HG02973 (cell line): ENCODE measurements around the gene SORD.
"Not testable (repeated sequence)": the region's sequence is repeated elsewhere in the genome, so short reads cannot be mapped to it uniquely, and the experiment has no call there.

Experiments used
- ATAC-seq: cut with Tn5 transposase; IDR thresholded peaks from one replicate; pipeline ENCODE4 v1.9.1; 2021; ENCODE audit warnings: moderate library complexity; ENCODE audit not compliant: unreplicated experiment

SORD gene

DNA sequence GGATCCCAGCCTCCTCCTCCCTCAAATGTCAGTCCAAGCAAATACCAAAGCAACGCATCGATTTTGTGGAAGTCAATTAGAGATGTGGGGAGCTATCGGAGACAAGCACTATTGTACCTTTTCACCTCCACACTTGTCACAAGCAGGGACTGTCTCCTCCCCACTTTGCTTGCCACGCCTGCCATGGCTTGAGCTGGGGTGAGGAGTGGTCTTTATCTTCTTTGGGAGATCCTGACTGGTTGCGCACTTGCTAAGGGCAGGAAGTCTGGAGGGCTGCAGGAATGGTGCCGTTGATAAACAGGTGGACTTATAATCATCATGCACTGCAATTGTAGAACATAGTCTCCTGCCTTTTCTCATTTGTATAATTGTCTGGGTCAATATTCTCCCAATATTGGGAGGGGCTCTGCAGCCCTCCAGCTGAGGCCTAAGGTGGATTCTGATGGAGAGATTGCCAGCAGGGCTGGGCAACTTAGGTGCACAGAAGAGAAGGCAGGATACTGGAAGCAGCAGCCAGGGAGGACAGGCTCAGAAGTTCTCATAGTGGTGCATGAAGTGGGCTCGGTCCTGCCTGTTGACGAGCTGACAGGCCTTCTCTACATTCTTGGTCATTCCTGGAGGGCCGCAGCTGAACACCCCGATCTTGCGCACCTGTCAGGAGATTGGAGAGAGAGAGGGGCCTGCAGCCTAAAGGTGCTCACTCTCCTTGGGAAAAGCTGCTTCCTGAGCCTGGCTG, 70.8 kb downstream of the SORD start:
- ATAC-seq, result no peak

- no peak for ATAC-seq
These were observed 71.3 kb downstream of the SORD start for GRCh38 chr15:45094358-45094730.

GRCh38 chr15:45095661-45096060, 72.7 kb downstream of the SORD start:
- no peak for ATAC-seq

GRCh38 chr15:45097466-45097865, 74.5 kb downstream of the SORD start:
- ATAC-seq, result no peak

DNA sequence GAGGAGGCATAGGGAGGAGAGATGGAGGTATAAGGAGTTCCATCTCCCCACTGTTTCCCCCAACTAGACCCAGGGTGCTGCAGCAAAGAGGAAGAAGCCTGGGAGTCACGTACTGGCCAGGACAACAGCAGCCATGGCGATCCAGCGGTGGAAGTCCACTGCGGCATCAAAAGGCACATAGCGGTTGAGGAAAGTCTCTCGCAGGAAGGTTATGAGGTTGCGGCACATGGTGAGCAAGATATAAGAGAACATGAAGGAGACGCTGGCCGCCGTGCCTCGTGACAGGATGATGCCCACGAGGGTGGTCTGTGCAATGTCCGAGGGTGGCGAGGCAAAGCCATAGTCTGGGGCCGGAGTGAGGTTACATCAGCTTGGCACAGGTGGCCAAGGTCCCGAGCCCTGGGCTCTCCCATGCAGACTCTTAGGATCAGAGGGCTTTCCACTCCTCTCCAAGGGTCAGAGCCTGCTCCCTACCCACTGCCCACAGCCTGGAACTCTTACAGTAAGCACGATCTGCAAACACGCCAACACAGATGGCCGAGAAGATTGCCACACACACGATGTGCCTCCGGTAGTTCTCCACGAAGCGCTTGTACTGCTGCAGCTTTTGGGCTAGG, 76.7 kb downstream of the SORD start:
- no peak for ATAC-seq

GRCh38 chr15:45100884-45101625, 78.1 kb downstream of the SORD start:
- no peak for ATAC-seq

DNA sequence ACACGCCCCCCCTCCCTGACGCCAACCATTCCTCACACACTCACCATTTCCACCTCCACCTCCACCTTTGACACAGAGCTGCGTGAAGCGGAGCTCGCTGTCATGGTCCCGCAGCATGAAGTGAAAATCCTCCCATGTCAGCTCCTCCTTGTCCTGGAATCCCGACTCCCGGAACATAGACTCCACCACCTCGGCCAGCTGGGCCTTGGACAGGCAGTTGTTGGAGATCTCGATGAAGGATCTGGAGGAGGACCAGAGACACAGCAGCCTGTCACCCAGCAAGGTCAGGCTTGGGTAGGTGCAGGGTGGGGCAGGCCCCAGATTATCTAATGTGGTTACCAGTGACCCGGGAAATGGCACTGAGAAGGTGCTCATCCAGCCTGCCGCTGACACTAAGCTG, 78.8 kb downstream of the SORD start:
- ATAC-seq, result no peak

- no peak for ATAC-seq
These were observed 79.2 kb downstream of the SORD start for GRCh38 chr15:45102226-45102625.

DNA sequence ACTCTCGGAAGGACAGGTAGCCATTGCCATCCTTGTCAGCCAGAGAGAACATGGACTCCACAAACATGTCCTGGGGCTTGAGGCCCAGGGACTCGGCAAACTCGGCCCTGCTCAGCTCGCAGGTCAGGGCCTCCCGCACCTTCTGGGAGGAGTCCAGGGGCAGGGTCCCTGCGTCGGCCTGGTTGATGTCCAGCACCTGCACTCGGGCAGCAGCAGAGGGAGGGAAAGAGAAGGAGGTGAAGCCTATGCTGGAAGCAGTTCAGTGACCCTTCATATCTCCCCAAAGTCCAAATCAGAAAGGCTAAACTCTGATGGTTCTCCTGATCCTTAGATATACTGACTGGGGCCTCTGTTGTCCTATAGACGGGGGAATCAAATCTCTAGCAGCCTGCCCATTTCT, 81.2 kb downstream of the SORD start:
- ATAC-seq, result not testable (repeated sequence)

DNA sequence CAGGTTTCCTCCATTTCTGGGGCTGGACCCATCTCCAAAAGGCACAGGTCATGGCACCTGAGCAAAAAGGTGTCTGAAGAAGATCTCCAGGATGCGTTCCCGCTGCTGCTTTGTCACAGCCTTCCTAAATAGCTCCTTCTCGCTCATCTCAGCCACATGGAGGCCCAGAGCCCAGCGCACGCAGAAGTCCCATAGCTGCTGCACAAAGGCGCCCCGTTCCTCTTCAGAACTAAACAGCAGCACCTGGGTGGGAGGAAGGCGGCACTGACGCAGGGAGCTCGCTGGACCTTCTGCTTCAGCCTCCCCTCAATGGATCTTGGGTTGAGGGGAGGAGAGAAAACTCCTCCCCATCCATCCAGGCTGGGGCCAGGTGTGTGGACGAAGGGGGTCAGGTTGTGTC, 82.6 kb downstream of the SORD start:
- no peak for ATAC-seq

DNA sequence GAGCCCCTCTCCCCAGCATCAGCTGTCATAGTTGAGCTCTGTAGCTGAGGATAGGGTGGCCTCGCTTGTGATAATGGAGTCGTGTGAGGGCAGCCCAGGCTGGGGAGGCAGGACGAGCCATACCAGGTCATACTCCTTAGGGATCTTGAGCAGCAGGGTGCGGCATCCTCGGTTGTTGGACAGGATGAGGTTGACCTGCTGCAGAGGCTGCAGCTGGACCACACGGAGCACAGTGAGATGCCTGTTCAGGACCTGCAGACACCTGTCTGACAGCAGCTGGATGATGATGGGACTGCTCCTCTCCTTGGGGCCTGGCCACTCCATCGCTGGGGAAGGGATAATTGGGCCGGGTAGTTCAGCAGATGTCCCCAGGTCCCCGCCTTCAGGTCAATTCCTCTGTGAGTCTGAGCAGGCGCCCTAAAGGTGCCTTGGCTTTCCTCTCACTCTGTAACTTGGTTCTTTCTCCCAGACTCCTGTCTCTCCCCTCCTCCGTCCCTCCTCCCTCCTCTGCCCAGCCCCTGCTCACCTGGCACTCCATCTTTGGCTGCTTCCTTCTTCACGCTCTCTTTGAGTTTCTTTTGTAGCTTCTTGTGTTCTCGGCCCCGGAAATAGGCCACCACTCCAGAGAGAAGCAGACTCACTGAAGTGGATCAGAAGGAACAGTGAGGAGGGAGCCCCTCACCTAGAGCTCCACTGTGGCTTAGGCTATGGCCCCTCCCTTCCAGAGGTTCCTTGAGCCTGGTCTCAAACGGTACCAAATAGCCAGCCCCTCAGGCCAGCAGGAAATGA, 83.2 kb downstream of the SORD start:
- no peak for ATAC-seq

DNA sequence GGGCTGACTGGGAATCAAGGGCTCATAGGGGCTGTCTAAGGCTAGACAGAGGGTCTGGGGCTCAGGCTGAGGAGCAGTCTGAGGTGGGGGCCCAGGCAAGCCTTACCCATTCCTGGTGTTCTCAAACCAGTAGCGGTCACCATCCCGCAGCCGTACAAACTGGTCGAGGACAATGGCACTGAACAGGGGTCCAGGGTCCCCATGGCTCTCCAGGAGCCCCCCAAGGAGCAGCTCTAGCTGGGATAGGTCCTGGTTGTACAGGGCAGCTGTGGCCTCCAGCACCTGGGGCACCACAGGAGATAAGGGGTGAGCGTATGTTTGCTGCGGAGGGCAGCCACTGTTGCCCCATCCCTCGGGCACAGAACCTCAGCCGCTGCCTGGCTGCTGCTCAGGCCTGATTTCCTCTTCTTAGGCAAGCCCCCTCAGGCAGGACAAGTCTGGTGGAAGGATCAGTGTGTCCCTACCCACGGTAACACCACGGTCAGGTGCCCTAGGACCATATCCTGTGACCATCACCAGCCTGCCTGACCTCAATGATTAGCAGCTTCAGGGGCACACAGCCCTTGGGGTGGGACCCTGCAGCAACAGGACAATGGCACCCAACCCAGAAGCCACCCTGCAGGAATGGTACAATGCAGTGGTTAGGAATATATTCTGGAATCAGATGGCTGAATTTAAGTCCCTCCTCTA, 85.1 kb downstream of the SORD start:
- no peak for ATAC-seq

DNA sequence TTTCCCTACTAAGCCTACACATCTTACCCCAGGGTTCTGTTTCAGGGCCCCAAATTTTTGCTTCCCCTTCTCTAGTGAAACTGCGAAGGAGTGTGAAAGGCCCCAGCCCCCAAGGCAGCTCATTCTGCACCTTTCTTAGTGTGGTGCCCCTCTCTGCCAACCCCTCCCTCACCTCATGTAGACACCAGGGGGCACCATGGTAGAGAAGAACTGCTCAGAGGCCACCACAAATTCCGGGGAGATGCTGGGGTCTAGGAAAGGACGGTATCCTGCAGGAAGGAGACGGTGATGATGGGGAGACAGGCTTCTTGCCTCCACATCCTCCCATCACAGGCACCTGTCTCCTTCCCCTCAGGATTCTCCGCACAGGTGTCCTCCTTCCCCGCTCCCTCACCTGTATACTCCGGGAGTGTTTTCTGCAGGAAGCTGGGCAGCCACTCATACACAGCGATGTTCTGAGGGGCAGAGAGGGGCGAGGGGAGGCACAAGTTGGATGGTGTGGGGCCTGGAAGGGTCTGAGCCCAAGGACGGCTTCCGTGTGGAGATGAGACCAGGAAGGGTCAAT, 87.3 kb downstream of the SORD start:
- ATAC-seq, result no peak

DNA sequence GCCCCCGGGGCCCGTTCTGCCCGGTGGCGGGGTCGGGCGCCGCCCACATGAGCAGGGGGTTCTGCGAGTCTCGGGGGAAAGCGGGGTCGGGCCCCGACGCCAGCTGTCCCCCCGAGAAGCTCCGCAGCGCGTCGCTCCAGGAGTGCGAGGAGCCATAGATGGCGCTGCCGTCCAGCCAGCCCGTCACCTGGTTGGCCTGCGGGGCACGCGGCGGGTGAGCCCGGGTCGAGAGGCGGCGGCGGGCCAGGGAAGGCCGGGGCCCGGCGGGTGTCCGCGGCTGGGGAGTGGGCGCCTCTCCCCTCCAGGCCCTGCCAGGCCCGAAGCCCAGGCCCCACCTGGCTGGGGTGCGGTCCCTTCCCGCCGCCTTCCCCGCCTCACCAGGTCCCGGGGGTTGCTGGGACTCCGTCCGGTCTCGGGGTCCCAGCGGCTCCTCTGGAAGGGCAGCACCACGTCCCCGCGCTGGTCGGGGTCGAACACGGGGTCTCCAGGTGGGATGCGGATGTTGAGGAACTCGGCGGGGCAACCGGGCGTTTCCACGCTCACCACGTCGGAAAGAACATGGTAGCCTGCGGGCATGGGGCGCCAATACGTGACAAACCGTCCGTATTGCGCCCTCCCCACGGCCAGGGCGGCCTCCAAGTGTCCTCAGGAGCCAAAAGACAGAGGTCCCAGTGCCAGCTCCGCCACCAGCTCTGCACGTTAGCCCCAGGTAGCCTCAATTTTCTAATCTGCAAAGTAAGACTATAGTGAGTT, 88.6 kb downstream of the SORD start:
- no peak for ATAC-seq

GRCh38 chr15:45112143-45112590, 89.2 kb downstream of the SORD start:
- no peak for ATAC-seq

DNA sequence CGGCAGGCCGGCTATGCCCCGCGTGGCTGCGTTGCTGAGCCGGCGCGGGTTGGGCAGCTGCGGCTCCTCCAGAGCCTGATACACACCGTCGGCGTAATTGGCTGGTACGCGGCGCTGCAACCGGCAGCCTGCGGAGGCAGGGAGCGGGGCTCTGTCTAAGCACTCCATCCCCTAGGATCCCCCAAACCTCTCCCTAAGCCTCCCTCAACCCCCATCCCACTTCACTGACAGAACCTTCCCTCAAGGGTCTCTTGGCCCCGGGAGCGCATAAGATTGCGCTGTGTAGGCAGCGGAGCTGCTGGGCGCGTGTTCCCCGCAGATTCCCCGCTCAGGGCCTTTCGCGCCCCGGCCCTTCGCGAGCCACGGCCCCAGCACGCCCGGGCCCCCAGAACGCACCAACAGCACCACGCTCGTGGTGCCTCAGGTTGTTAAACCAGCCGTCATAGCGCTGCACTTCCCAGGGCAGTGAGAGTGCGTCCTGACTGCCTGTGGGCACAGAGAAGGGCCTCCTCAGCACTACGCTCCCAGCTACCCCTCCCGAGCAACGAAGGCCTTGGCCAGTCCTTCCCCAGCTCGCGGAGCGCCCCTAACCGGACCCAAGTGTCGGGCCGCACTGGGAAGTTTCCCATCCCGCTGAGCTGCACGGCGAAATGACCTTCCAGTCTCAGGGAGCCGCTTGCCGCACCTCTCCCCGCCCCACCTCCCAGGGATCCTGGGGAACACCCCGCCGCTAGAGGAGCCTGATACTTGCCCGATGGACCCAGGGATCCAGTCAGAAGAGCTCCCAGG, 89.8 kb downstream of the SORD start:
- ATAC-seq, result no peak

- no peak for ATAC-seq
These were observed 90.5 kb downstream of the SORD start for GRCh38 chr15:45113380-45113990.

- ATAC-seq, result no peak
These were observed 91.2 kb downstream of the SORD start, which contains the start of the genes DUOX2 and DUOXA2 for GRCh38 chr15:45114076-45114750. TSS of gene DUOX2 (minus strand) at chr15:45114172. CDS start at chr15:45113411, 761 bp downstream. TSS of gene DUOXA2 (plus strand) at chr15:45114326. CDS start at chr15:45114606, 280 bp downstream.
